ENCODE data around the gene ZMYND11. TPM values are rescaled to one million over a fixed set of nuclear protein-coding genes. Genes with fewer than 3 reads are reported as not detected.

ZMYND11 gene
- polyA plus RNA-seq, 2 of the 4 experiments (the other 2 are of a cell fraction) = 47.7 to 99.7 TPM

GRCh38 chr10:96466-96865 lies 38.8 kb upstream of the ZMYND11 start:
- H3K27ac ChIP-seq = no peak overlapping the region
- H3K4me3 ChIP-seq = no peak overlapping the region
- FAIRE-seq = no peak
- no peak for ATAC-seq
- H3K4me1 ChIP-seq = no peaks in the 10 kb centered on the region
- H3K9me3 ChIP-seq = peaks cover 28% of the 10 kb centered on the region; the same call in 2 of the 3 replicates
- CTCF ChIA-PET = interaction anchor here (0.7 to 0.9 kb wide), 2 partner anchors 10 to 46 kb away, joined by 3 to 4 read pairs; no protein-coding TSS in a partner anchor
- TF ChIP-seq MAFK (IDR thresholded peaks at IDR 0.05; ENCODE audit: partially characterized antibody) (no peak), HOXA7 (CRISPR knock-in tag; IDR thresholded peaks at IDR 0.05) (no peak), JUNB (IDR thresholded peaks at IDR 0.05) (no peak), PHF8 (IDR thresholded peaks at IDR 0.05; ENCODE audit: borderline replicate concordance, low read depth) (no peak), ESRRA (IDR thresholded peaks at IDR 0.05; ENCODE audit: borderline replicate concordance, low read length) (no peak), ZFP36 (IDR thresholded peaks at IDR 0.05; ENCODE audit: borderline replicate concordance, partially characterized antibody) (peak; percentile 93)
- no peak for DNase-seq (ENCODE audit: low read depth in 1 of 2, low spot score in 1 of 2)
- no peak overlapping the region for H3K4me2 ChIP-seq
- WGBS (ENCODE audit: missing lambda C conversion rate) = 8% methylated on average over 1 of the region's 1 CpG
- POLR2A ChIA-PET = no interaction called here

DNA sequence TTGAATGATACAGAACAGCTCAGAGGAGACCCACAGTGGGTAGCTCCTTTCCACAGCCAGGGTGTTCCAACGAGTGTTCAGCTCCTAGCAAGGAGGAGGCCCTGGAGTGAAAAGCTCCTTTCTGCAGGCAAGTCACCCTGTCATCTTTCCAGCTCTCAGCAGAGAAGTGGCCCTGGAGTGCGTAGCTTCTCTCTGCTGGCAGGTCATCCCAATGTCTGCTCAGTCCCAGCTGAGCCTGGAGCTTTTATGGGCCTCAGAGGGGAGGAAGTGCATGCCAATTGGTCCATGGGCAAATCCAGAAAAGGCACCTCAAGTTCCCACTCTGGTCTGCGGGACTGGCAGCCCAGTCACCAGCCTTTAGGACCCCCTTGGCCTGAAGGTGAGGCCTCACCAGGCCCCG lies 30.8 kb upstream of the ZMYND11 start:
- FAIRE-seq = no peak
- Histone ChIP-seq H3K9me3 (no peaks in the 10 kb centered on the region), H3K4me3 (no peak overlapping the region), H3K27ac (no peak overlapping the region), H3K4me1 (no peaks in the 10 kb centered on the region), H3K4me2 (no peak overlapping the region)
- no peak for DNase-seq (ENCODE audit: low read depth in 1 of 2, low spot score in 1 of 2)
- ChIA-PET POLR2A (interaction anchor here (0.5 to 1.2 kb wide), 2 partner anchors 32 to 53 kb away, joined by 3 read pairs; no protein-coding TSS in a partner anchor), CTCF (interaction anchor here (0.9 to 1.3 kb wide), 2 partner anchors 25 to 113 kb away, joined by 3 read pairs; no protein-coding TSS in a partner anchor)
- TF ChIP-seq BHLHE40 (IDR thresholded peaks at IDR 0.05; ENCODE audit: low read depth, low read length) (no peak), SMC3 (IDR thresholded peaks at IDR 0.05) (no peak), EHMT2 (IDR thresholded peaks at IDR 0.05; ENCODE audit: low read depth) (no peak), PBX3 (IDR thresholded peaks at IDR 0.05) (no peak), GATA3 (IDR thresholded peaks at IDR 0.05; ENCODE audit: borderline replicate concordance) (no peak), HOXB5 (CRISPR knock-in tag; IDR thresholded peaks at IDR 0.05) (no peak), RFX5 (IDR thresholded peaks at IDR 0.05) (no peak), ESRRA (IDR thresholded peaks at IDR 0.05; ENCODE audit: borderline replicate concordance, low read length) (no peak), EHF (CRISPR knock-in tag; IDR thresholded peaks at IDR 0.05) (no peak), CEBPB (IDR thresholded peaks at IDR 0.05) (no peak), NR3C1 (IDR thresholded peaks at IDR 0.05) (no peak), JUN (IDR thresholded peaks at IDR 0.05) (no peak), KDM5A (IDR thresholded peaks at IDR 0.05) (no peak), FOXS1 (CRISPR knock-in tag; IDR thresholded peaks at IDR 0.05) (no peak), TP53 (CRISPR knock-in tag; IDR thresholded peaks at IDR 0.05) (no peak)
- TF ChIP-seq, protein P1, sequence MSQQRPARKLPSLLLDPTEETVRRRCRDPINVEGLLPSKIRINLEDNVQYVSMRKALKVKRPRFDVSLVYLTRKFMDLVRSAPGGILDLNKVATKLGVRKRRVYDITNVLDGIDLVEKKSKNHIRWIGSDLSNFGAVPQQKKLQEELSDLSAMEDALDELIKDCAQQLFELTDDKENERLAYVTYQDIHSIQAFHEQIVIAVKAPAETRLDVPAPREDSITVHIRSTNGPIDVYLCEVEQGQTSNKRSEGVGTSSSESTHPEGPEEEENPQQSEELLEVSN (IDR thresholded peaks at IDR 0.05; ENCODE audit: borderline replicate concordance, low read depth) = no peak
- TF ChIP-seq, protein P2, sequence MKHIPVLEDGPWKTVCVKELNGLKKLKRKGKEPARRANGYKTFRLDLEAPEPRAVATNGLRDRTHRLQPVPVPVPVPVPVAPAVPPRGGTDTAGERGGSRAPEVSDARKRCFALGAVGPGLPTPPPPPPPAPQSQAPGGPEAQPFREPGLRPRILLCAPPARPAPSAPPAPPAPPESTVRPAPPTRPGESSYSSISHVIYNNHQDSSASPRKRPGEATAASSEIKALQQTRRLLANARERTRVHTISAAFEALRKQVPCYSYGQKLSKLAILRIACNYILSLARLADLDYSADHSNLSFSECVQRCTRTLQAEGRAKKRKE (CRISPR knock-in tag; IDR thresholded peaks at IDR 0.05; ENCODE audit: low read depth) = no peak
- ATAC-seq = 0 out of 6 replicates have a peak, but pooled peaks of 1 of the 2 experiments have one; percentile 13
- WGBS (ENCODE audit: missing lambda C conversion rate) = 63% methylated on average over 3 of the region's 4 CpGs

DNA sequence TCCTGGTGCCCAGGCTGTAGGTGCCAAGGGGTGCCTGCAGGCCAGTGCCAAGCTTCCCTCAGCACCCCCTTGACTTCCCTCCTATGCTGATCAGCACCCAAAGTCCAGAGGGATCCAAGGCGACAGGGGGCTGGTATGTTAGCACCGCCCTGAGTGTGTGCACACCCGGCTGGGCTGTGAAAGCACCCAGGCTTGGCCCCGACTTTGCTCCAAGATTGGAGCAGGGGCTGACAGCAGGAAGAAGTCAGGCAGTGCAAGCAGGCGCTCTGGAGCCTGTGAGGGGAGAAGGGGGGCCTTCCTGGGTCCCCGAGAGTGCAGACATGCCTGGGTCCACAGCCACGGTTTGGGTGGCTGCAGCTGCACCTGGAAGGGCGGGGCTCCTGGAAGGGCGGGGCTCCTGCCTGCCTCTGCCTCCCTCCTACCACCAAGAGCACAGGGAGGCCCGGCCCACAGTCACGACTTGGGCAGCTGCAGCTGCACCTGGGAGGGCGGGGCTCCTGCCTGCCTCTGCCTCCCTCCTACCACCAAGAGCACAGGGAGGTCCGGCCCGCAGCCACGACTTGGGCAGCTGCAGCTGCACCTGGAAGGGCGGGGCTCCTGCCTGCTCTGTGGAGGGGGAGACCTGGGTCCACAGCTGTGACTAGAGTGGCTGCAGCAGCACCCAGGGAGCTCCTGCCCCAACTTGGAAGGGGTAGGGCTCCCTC lies 30.2 kb upstream of the ZMYND11 start:
- TF ChIP-seq, protein P3, sequence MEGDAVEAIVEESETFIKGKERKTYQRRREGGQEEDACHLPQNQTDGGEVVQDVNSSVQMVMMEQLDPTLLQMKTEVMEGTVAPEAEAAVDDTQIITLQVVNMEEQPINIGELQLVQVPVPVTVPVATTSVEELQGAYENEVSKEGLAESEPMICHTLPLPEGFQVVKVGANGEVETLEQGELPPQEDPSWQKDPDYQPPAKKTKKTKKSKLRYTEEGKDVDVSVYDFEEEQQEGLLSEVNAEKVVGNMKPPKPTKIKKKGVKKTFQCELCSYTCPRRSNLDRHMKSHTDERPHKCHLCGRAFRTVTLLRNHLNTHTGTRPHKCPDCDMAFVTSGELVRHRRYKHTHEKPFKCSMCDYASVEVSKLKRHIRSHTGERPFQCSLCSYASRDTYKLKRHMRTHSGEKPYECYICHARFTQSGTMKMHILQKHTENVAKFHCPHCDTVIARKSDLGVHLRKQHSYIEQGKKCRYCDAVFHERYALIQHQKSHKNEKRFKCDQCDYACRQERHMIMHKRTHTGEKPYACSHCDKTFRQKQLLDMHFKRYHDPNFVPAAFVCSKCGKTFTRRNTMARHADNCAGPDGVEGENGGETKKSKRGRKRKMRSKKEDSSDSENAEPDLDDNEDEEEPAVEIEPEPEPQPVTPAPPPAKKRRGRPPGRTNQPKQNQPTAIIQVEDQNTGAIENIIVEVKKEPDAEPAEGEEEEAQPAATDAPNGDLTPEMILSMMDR (IDR thresholded peaks at IDR 0.05) = no peak
- TF ChIP-seq KDM1A (IDR thresholded peaks at IDR 0.05; ENCODE audit: low read depth) (no peak), ZNF302 (CRISPR knock-in tag; IDR thresholded peaks at IDR 0.05) (no peak)
- ChIA-PET CTCF (interaction anchor here (1.3 kb wide), 1 partner anchor 26 kb away, joined by 3 read pairs; no protein-coding TSS in a partner anchor), POLR2A (interaction anchor here (0.5 to 1.2 kb wide), 2 partner anchors 31 to 53 kb away, joined by 3 read pairs; no protein-coding TSS in a partner anchor)
- no peak overlapping the region for H3K4me2 ChIP-seq
- 65% methylated on average over 8 of the region's 16 CpGs for WGBS (ENCODE audit: missing lambda C conversion rate)
- H3K9me3 ChIP-seq = no peaks in the 10 kb centered on the region
- ATAC-seq (no peak), DNase-seq (ENCODE audit: low read depth in 1 of 2, low spot score in 1 of 2) (no peak), FAIRE-seq (no peak)
- H3K27ac ChIP-seq = no peak overlapping the region
- no peaks in the 10 kb centered on the region for H3K4me1 ChIP-seq
- no peak overlapping the region for H3K4me3 ChIP-seq

Measured in A549 (cell line).